ENCODE measurements around the gene KCNC4.
A peak's percentile ranks its signal among the peaks of the same experiment; 100 is the strongest.

KCNC4 gene

GRCh38 chr1:110174961-110175360 is 35.2 kb upstream of the KCNC4 start:
- in situ Hi-C loops (cut with HindIII; ENCODE audit: low pct_unique_long_range_greater_than_20kb, low sequenced_read_pairs): no loop called here
- no peak for TF ChIP-seq JUND (IDR thresholded peaks at IDR 0.05; ENCODE audit: low read depth)
- no peak for DNase-seq (ENCODE audit: low read depth in 1 of 2, low spot score in 1 of 2)

GRCh38 chr1:110176299-110176956 is 33.7 kb upstream of the KCNC4 start:
- in situ Hi-C loops (cut with HindIII; ENCODE audit: low pct_unique_long_range_greater_than_20kb, low sequenced_read_pairs): no loop called here
- peak in 1 of 2 experiments; percentile 59 for DNase-seq (ENCODE audit: low read depth in 1 of 2, low spot score in 1 of 2)
- TF ChIP-seq JUND (IDR thresholded peaks at IDR 0.05; ENCODE audit: low read depth): no peak

GRCh38 chr1:110177775-110178174 is 32.3 kb upstream of the KCNC4 start:
- DNase-seq (ENCODE audit: low read depth in 1 of 2, low spot score in 1 of 2): no peak
- in situ Hi-C loops (cut with HindIII; ENCODE audit: low pct_unique_long_range_greater_than_20kb, low sequenced_read_pairs): no loop called here
- no peak for TF ChIP-seq JUND (IDR thresholded peaks at IDR 0.05; ENCODE audit: low read depth)

GRCh38 chr1:110183642-110184167 is 26.4 kb upstream of the KCNC4 start:
- in situ Hi-C loops (cut with HindIII; ENCODE audit: low pct_unique_long_range_greater_than_20kb, low sequenced_read_pairs): no loop called here
- TF ChIP-seq JUND (IDR thresholded peaks at IDR 0.05; ENCODE audit: low read depth): no peak
- no peak for DNase-seq (ENCODE audit: low read depth in 1 of 2, low spot score in 1 of 2)

GRCh38 chr1:110184446-110184845 is 25.7 kb upstream of the KCNC4 start:
- in situ Hi-C loops (cut with HindIII; ENCODE audit: low pct_unique_long_range_greater_than_20kb, low sequenced_read_pairs): no loop called here
- TF ChIP-seq JUND (IDR thresholded peaks at IDR 0.05; ENCODE audit: low read depth): no peak
- no peak for DNase-seq (ENCODE audit: low read depth in 1 of 2, low spot score in 1 of 2)

- no peak for TF ChIP-seq JUND (IDR thresholded peaks at IDR 0.05; ENCODE audit: low read depth)
- no peak for DNase-seq (ENCODE audit: low read depth in 1 of 2, low spot score in 1 of 2)
- in situ Hi-C loops (cut with HindIII; ENCODE audit: low pct_unique_long_range_greater_than_20kb, low sequenced_read_pairs): no loop called here
These were observed 24.9 kb upstream of the KCNC4 start for GRCh38 chr1:110185181-110185580.

- no peak for DNase-seq (ENCODE audit: low read depth in 1 of 2, low spot score in 1 of 2)
- no peak for TF ChIP-seq JUND (IDR thresholded peaks at IDR 0.05; ENCODE audit: low read depth)
- in situ Hi-C loops (cut with HindIII; ENCODE audit: low pct_unique_long_range_greater_than_20kb, low sequenced_read_pairs): no loop called here
These were observed 23.6 kb upstream of the KCNC4 start for GRCh38 chr1:110186558-110186957.

GRCh38 chr1:110187139-110187890 is 22.8 kb upstream of the KCNC4 start:
- in situ Hi-C loops (cut with HindIII; ENCODE audit: low pct_unique_long_range_greater_than_20kb, low sequenced_read_pairs): no loop called here
- no peak for TF ChIP-seq JUND (IDR thresholded peaks at IDR 0.05; ENCODE audit: low read depth)
- no peak for DNase-seq (ENCODE audit: low read depth in 1 of 2, low spot score in 1 of 2)

- in situ Hi-C loops (cut with HindIII; ENCODE audit: low pct_unique_long_range_greater_than_20kb, low sequenced_read_pairs): no loop called here
- no peak for DNase-seq (ENCODE audit: low read depth in 1 of 2, low spot score in 1 of 2)
- TF ChIP-seq JUND (IDR thresholded peaks at IDR 0.05; ENCODE audit: low read depth): no peak
These were observed 22.0 kb upstream of the KCNC4 start for GRCh38 chr1:110188035-110188618.

- no peak for TF ChIP-seq JUND (IDR thresholded peaks at IDR 0.05; ENCODE audit: low read depth)
- DNase-seq (ENCODE audit: low read depth in 1 of 2, low spot score in 1 of 2): no peak
- in situ Hi-C loops (cut with HindIII; ENCODE audit: low pct_unique_long_range_greater_than_20kb, low sequenced_read_pairs): no loop called here
These were observed 20.9 kb upstream of the KCNC4 start for GRCh38 chr1:110189181-110189580.

GRCh38 chr1:110190282-110190929 is 19.7 kb upstream of the KCNC4 start:
- DNase-seq (ENCODE audit: low read depth in 1 of 2, low spot score in 1 of 2): no peak
- in situ Hi-C loops (cut with HindIII; ENCODE audit: low pct_unique_long_range_greater_than_20kb, low sequenced_read_pairs): no loop called here
- TF ChIP-seq JUND (IDR thresholded peaks at IDR 0.05; ENCODE audit: low read depth): no peak

GRCh38 chr1:110192541-110192940 is 17.6 kb upstream of the KCNC4 start:
- no peak for DNase-seq (ENCODE audit: low read depth in 1 of 2, low spot score in 1 of 2)
- no peak for TF ChIP-seq JUND (IDR thresholded peaks at IDR 0.05; ENCODE audit: low read depth)
- in situ Hi-C loops (cut with HindIII; ENCODE audit: low pct_unique_long_range_greater_than_20kb, low sequenced_read_pairs): no loop called here
